ENCODE data around the gene PPP3R1.

DNA sequence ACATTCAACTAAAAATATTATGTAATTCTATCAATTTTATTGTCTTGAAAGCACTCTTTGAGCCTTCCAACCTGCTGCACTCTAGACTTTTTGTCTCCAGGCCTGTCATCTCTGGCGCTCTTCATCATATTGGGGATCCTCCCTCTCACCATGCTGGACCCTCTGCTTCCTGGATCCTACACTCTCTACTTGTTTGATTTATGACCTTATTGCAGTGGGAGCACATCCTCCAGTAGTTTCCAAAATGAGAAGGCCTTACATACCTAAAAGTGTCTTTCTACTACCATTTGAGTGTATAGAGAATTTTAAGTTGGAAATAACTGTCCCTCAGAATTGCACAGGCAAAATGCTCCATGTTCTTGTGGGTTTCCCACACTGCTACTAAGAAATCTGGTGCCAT, 69.4 kb downstream of the PPP3R1 start:
- TF ChIP-seq, protein P1, sequence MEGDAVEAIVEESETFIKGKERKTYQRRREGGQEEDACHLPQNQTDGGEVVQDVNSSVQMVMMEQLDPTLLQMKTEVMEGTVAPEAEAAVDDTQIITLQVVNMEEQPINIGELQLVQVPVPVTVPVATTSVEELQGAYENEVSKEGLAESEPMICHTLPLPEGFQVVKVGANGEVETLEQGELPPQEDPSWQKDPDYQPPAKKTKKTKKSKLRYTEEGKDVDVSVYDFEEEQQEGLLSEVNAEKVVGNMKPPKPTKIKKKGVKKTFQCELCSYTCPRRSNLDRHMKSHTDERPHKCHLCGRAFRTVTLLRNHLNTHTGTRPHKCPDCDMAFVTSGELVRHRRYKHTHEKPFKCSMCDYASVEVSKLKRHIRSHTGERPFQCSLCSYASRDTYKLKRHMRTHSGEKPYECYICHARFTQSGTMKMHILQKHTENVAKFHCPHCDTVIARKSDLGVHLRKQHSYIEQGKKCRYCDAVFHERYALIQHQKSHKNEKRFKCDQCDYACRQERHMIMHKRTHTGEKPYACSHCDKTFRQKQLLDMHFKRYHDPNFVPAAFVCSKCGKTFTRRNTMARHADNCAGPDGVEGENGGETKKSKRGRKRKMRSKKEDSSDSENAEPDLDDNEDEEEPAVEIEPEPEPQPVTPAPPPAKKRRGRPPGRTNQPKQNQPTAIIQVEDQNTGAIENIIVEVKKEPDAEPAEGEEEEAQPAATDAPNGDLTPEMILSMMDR (IDR thresholded peaks at IDR 0.05 in 8 of 11, conservative IDR thresholded peaks at IDR 0.05 in 3 of 11), result no peak
- no peak for TF ChIP-seq POLR2A (IDR thresholded peaks at IDR 0.05)
- peak in 1 of 3 donors; percentile 12 for TF ChIP-seq POLR2AphosphoS5 (IDR thresholded peaks at IDR 0.05)

All from spleen (tissue), 7 donors.